Measurements from ENCODE around the gene BMPR2.
A peak's percentile ranks its signal among the peaks of the same experiment; 100 is the strongest.
"Not testable (repeated sequence)": the region's sequence is repeated elsewhere in the genome, so short reads cannot be mapped to it uniquely, and the experiment has no call there.

Gene BMPR2

GRCh38 chr2:202375609-202376408 lies at the start of gene BMPR2:
Gene BMPR2 (plus strand): TSS chr2:202376327. CDS start chr2:202377475, 1,148 bp downstream.
- DNase-seq, result peak; percentile 77

- DNase-seq, result no peak
These were observed 48.3 kb upstream of the BMPR2 start for GRCh38 chr2:202327858-202328257.

GRCh38 chr2:202335791-202336467 lies 40.2 kb upstream of the BMPR2 start:
- DNase-seq, result no peak

- DNase-seq, result no peak
These were observed 39.0 kb upstream of the BMPR2 start for GRCh38 chr2:202337151-202337550.

GRCh38 chr2:202337706-202338346 lies 38.3 kb upstream of the BMPR2 start:
- no peak for DNase-seq

DNA sequence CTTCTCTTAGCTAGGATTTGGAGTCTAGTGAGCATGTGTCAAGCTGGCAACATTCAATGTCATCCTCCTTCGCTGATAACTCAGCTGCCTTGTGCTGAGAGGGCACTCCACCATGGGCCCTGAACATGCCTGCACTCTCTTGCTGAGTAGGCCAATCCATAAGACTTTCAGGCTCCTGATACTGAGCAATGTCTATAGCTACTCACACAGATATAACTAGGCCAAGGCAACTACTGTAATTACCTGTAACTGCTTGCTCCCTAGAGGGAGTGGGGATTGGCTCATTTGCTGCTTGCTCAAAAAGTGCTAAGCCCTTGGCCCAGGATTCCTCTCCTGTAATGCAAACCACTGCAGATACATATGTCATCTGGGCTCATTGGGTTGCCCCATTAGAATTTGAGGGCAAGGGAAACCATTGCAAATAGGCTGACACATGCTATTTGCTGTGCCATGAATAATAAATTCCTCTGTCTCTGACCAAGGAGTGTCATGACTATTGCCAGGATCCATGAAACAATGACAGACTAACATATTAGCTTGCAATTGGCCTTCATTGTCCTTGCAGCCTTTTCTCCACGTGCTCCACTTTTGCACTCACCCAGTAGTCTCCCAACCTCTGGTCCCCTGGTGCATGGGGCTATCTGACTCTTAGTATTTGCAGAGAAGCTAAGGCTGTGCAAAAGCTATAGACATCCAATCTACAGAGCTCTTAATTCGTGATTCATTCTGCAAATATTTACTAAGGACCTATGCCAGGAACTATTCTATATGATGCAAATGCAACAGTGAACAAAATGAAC lies 36.9 kb upstream of the BMPR2 start:
- no peak for DNase-seq

DNA sequence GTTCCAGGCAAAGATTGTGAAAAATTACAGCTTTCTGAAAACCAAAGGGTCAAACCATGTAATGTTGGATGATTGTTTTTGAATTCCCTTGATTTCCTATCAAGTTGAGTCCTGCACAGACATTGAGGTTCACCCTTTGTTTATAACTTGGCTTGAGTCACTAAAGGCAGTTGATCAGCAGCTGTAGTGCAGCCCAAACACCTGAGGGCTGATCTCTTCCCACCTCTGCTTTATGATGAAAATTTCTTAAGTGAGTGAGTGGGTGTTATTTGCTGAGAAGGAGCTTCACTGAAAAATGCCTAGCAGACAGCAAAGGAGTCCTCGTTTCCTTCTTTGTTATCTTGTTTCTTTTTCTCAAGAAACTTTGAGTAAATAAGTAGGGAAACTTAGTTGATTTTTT lies 31.9 kb upstream of the BMPR2 start:
- DNase-seq, result no peak

GRCh38 chr2:202346180-202346579 lies 29.9 kb upstream of the BMPR2 start:
- DNase-seq, result no peak

DNA sequence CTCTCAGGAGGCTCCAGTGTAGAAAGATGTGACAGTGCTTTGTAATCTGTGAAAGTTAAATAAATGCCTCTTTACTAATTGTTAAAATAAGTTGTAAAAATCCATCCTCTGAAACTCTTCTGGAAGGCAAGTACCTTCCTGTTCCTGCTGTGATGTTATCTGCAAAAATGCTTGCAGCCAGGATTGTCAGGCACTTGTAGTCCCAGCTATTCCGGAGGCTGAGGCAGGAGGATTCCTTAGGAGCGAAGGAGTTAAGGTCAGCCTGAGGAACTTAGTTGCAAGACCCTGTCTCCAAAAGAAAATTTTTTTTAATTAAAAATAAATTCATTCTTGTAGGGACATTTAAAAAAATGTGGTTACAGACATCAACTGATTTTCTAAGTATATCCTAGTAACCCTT lies 22.7 kb upstream of the BMPR2 start:
- DNase-seq, result no peak

- DNase-seq, result no peak
These were observed 20.1 kb upstream of the BMPR2 start for GRCh38 chr2:202355993-202356505.

GRCh38 chr2:202358924-202359323 lies 17.2 kb upstream of the BMPR2 start:
- not testable (repeated sequence) for DNase-seq

DNA sequence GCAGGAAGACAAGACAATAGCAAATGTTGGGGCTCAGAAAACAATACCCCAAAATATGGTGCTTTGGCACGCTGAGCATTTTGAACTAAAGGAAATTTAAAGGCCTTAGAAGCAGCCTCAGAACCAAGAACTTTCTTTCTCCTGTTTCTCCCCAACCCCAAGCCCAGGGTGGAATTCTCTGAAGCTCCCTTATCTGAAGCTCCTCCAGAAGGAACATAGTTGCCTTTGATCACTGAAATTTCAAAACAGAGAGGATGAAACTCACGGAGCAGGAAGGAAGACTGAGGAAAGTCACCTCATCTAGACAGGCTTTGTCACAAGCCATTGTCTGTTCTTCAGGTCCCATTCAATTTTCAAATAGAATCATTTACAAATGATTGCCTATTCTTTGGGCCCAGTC lies 15.5 kb upstream of the BMPR2 start:
- no peak for DNase-seq

DNA sequence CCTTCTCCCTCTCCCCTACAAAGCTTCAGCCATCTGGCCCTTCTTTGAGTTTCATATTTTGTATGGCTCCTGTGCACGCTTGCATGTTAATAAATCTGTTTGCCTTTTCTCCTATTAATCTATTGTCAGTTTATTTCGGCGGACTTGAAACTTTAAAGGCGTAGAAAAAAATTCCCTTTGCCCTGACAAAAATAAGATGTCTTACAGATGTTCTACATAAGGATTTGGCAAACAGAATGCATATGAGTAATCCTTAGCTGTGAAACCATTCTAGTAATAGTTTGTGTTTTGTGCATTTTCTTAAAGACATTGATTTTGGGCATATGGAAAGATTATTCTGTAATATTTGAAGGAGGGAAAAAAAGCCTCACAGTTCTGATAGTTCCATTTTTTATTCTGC lies 15.0 kb upstream of the BMPR2 start:
- DNase-seq, result no peak

- DNase-seq, result no peak
These were observed 2.6 kb upstream of the BMPR2 start for GRCh38 chr2:202373490-202373889.

DNA sequence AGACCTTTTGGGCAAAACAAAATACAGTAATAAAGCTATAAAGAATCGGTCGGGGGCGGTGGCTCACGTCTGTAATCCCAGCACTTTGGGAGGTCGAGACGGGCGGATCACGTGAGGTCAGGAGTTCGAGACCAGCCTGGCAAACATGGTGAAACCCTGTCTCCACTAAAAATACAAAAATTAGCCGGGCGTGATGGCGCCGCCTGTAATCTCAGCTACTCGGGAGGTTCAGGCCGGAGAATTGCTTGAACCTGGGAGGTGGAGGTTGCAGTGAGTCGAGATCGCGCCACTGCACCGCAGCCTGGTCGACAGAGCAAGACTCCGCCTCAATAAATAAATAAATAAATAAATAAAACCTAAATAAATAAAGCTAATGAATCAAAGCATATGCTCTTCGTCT lies 1.7 kb upstream of the BMPR2 start:
- not testable (repeated sequence) for DNase-seq

DNA sequence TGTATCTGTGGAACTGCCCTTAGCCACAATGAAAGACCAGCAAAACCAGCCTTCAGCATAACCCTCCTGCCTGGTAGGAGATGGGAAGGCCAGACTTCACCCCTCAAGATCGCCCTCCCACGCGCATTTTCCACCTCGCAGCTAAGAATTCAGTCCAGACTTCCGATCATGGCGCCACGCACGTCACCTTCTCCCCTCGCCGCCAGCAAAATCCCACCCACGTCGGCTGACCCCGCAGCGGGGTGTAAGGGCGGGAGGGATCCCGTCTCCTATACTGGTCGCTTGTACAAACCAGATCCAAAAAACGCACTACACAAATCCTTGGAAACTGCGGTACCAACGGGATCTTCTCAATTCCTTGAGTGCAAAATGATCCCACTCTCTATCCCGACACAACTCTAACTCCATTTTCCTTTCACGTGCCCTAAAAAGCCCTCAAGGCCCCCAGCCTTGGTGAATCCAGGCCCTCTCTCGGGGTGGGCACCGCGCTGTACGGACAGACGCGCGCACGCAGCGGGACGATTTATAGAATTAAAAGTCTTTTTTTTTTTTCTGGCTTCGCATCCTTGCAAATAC lies 1.0 kb upstream of the BMPR2 start:
- peak; percentile 12 for DNase-seq

- peak; percentile 26 for DNase-seq
These were observed 506 bp downstream of the BMPR2 start for GRCh38 chr2:202376460-202377206.

- no peak for DNase-seq
These were observed 1.2 kb downstream of the BMPR2 start for GRCh38 chr2:202377207-202377761.

DNA sequence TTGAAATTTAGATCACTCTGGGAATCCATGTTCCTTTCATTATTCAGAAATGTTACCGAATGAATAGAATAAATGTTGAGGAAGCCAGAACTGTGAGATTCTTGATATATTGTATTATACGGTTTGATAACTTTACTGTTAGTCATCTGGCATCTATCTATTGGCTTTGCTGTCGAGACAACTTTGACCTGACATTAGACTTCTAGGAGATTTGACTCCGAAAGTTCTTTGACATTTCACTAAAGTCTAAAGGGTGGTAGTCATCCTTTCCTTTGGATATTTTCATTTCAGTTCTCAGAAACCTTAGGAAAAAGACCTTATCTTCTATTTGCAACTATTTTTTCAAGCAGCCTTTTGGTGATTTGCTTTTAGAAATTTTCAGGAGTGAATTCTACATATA lies 1.9 kb downstream of the BMPR2 start:
- DNase-seq, result no peak

- no peak for DNase-seq
These were observed 2.7 kb downstream of the BMPR2 start for GRCh38 chr2:202378662-202379358.

- no peak for DNase-seq
These were observed 6.6 kb downstream of the BMPR2 start for GRCh38 chr2:202382684-202383083.
